HL-60 (cell line): ENCODE data around the gene NFIA.

ENCODE experiments used
- DNase-seq, 2 experiments: peaks; one replicate each; pipeline ENCODE4 v3.0.0-alpha.2; 2010 to 2020; ENCODE audit warnings: low read depth in 1 of 2, low spot score in 1 of 2
- H3K27ac ChIP-seq: fragments of 250-450 bp; sonication (Bioruptor Pico); replicated peaks from 2 replicates; pipeline ENCODE4 v1.5.1; 2020; ENCODE audit warnings: mild to moderate bottlenecking, moderate library complexity
- H3K27me3 ChIP-seq: fragments of 250-450 bp; sonication (Bioruptor Pico); 2 replicates; pipeline ENCODE4 v1.5.1; 2021; ENCODE audit warnings: mild to moderate bottlenecking, moderate library complexity; ENCODE audit not compliant: insufficient read depth, poor library complexity, severe bottlenecking
- H3K4me3 ChIP-seq: replicated peaks from 2 replicates; pipeline ENCODE4 v1.5.1; 2011; ENCODE audit warnings: mild to moderate bottlenecking, control low read depth, low read length; ENCODE audit not compliant: insufficient read depth
- CTCF ChIP-seq: IDR thresholded peaks from one replicate; pipeline ENCODE4 v1.5.1; 2011; ENCODE audit warnings: low read length, control low read depth, inconsistent platforms; ENCODE audit not compliant: insufficient read depth
- GABPA ChIP-seq: IDR thresholded peaks from 2 replicates; pipeline ENCODE4 v1.6.1; 2012; ENCODE audit warnings: low read depth
- POLR2AphosphoS5 ChIP-seq: IDR thresholded peaks from 2 replicates; pipeline ENCODE4 v1.6.1; 2012; ENCODE audit warnings: low read depth
- SPI1 ChIP-seq: IDR thresholded peaks from 2 replicates; pipeline ENCODE4 v1.6.1; 2012; ENCODE audit warnings: low read depth, mild to moderate bottlenecking, borderline replicate concordance
- TF ChIP-seq, protein P1 (sequence below): IDR thresholded peaks from 2 replicates; pipeline ENCODE4 v1.6.1; 2012; ENCODE audit warnings: low read depth; ENCODE audit not compliant: insufficient replicate concordance

The NFIA gene

DNA sequence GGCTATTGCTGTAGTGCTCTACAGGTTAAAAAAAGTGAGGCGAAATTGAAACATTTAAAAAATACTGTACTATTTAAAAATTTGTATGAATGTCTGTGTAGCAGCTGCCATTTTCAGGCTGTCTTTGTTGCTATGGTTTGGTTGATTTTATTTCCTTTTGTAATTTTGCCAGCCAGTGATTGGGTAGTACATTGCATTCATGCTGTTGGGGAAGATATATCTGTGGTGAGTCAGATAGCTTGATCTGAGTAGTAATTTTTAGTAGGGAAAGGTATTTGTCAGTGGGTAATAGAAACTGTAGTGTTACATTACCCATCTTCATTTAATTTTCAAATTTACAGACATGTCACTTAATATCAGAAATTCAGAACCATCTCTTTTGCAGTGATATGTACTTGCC lies 15.0 kb downstream of the NFIA start:
- DNase-seq = no peak
- no peak overlapping the region for H3K27ac ChIP-seq
- H3K27me3 ChIP-seq = no peaks in the 10 kb centered on the region
- H3K4me3 ChIP-seq = no peak overlapping the region
- TF ChIP-seq POLR2AphosphoS5 = no peak
- TF ChIP-seq, protein P1, sequence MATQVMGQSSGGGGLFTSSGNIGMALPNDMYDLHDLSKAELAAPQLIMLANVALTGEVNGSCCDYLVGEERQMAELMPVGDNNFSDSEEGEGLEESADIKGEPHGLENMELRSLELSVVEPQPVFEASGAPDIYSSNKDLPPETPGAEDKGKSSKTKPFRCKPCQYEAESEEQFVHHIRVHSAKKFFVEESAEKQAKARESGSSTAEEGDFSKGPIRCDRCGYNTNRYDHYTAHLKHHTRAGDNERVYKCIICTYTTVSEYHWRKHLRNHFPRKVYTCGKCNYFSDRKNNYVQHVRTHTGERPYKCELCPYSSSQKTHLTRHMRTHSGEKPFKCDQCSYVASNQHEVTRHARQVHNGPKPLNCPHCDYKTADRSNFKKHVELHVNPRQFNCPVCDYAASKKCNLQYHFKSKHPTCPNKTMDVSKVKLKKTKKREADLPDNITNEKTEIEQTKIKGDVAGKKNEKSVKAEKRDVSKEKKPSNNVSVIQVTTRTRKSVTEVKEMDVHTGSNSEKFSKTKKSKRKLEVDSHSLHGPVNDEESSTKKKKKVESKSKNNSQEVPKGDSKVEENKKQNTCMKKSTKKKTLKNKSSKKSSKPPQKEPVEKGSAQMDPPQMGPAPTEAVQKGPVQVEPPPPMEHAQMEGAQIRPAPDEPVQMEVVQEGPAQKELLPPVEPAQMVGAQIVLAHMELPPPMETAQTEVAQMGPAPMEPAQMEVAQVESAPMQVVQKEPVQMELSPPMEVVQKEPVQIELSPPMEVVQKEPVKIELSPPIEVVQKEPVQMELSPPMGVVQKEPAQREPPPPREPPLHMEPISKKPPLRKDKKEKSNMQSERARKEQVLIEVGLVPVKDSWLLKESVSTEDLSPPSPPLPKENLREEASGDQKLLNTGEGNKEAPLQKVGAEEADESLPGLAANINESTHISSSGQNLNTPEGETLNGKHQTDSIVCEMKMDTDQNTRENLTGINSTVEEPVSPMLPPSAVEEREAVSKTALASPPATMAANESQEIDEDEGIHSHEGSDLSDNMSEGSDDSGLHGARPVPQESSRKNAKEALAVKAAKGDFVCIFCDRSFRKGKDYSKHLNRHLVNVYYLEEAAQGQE = no peak
- TF ChIP-seq CTCF = no peak
- TF ChIP-seq SPI1 = no peak
- TF ChIP-seq GABPA = no peak

- Histone ChIP-seq H3K4me3 (no peak overlapping the region), H3K27ac (no peak overlapping the region), H3K27me3 (no peaks in the 10 kb centered on the region)
- TF ChIP-seq CTCF = no peak
- TF ChIP-seq, protein P1 = no peak
- no peak for TF ChIP-seq GABPA
- TF ChIP-seq POLR2AphosphoS5 = no peak
- TF ChIP-seq SPI1 = no peak
- no peak for DNase-seq
These were observed 15.4 kb downstream of the NFIA start for GRCh38 chr1:61097722-61098121.

DNA sequence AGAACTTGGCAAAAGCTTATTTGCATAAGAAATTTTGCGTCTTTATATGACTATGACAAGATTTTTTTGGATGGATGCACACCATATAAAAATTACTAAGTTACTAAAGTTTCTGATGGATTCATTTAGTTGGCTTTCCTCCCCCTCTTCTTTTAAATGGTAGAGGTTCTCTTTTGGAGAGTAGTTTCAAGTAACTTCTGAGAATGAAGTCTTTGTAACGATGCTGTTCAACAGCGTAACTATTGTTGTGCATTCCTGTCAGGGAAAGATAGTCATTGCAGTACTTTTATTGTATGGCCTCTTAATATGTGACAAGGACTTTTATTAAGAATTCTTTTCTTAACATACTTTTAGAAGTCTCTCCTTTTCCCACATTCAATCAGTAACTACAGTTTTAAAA lies 16.0 kb downstream of the NFIA start:
- Histone ChIP-seq H3K27ac (no peak overlapping the region), H3K27me3 (no peaks in the 10 kb centered on the region), H3K4me3 (no peak overlapping the region)
- TF ChIP-seq GABPA = no peak
- no peak for TF ChIP-seq CTCF
- TF ChIP-seq SPI1 = no peak
- no peak for DNase-seq

GRCh38 chr1:61098906-61099437 lies 16.6 kb downstream of the NFIA start:
- Histone ChIP-seq H3K27ac (no peak overlapping the region), H3K4me3 (no peak overlapping the region), H3K27me3 (no peaks in the 10 kb centered on the region)
- DNase-seq = no peak
- no peak for TF ChIP-seq POLR2AphosphoS5
- TF ChIP-seq, protein P1 = no peak
- no peak for TF ChIP-seq SPI1
- TF ChIP-seq CTCF = no peak
- no peak for TF ChIP-seq GABPA
